Mucosa of descending colon (tissue), 3 donors: ENCODE measurements around the gene CYREN. TPM values are rescaled to one million over a fixed set of nuclear protein-coding genes. Genes with fewer than 3 reads are reported as not detected.

Source experiments
- ATAC-seq: fragments of 200-7000 bp; cut with Tn5 transposase; one replicate; pipeline ENCODE4 v1.9.1; 2020; ENCODE audit warnings: mild to moderate bottlenecking, moderate library complexity
- DNase-seq, 3 donors: peaks; one replicate each; pipeline ENCODE4 v3.0.0-alpha.2; 2020
- H3K36me3 ChIP-seq: fragments of 200-600 bp; one replicate; pipeline ENCODE4 v1.8.0; 2021; ENCODE audit warnings: low read depth, mild to moderate bottlenecking
- H3K4me1 ChIP-seq: fragments of 200-600 bp; one replicate; pipeline ENCODE4 v1.8.0; 2021; ENCODE audit warnings: low read depth, mild to moderate bottlenecking
- H3K4me3 ChIP-seq: fragments of 200-600 bp; one replicate; pipeline ENCODE4 v1.8.0; 2021; ENCODE audit warnings: mild to moderate bottlenecking
- H3K9me3 ChIP-seq: fragments of 200-600 bp; one replicate; pipeline ENCODE4 v1.8.0; 2021; ENCODE audit warnings: mild to moderate bottlenecking
- CTCF ChIP-seq: fragments of 200-600 bp; IDR thresholded peaks from one replicate; pipeline ENCODE4 v1.8.0; 2022; ENCODE audit warnings: antibody characterized with exemption, mild to moderate bottlenecking
- intact Hi-C, 2 donors: fragments of 100-400 bp; cut with DNase I in 1 of 2; cut with micrococcal nuclease in 1 of 2; formaldehyde crosslinking; loops; one replicate each; pipeline versions ENCODE4 v1.11.0 to v1.11.1; 2022; cut with DNase I, micrococcal nuclease
- total RNA-seq, 3 donors: library from RNA; stranded (reverse); fragmentation: NEBNext Ultra II Directional in 2 of 3; extraction: Animal tissue kit (Norgen Biotek cat#: 25700) in 2 of 3; gene quantifications; one replicate each; pipeline versions ENCODE4 v1.2.1 to v1.2.4, GENCODE V29; 2021 to 2023
- donor health status: DM: no; HTN: no; CAD: no; lungs with moderate emphysema.
- donor health status: DM: no; HTN: no; CAD: no.
- donor health status: DM: no; HTN: yes; CAD: no.

The CYREN gene
- total RNA-seq, 3 donors from 2014 or later, result 34.4 to 42.0 (median 41.2) TPM

- intact Hi-C loops, result no loop called here
- no peak for TF ChIP-seq CTCF
- Histone ChIP-seq H3K36me3 (peaks cover 3% of the 10 kb centered on the region), H3K4me1 (no peaks in the 10 kb centered on the region), H3K9me3 (peaks cover 33% of the 10 kb centered on the region), H3K4me3 (no peak overlapping the region)
- ATAC-seq (no peak), DNase-seq (no peak)
Observed at GRCh38 chr7:135184254-135184841, 13.8 kb upstream of the CYREN start.

GRCh38 chr7:135183478-135183877 lies 13.0 kb upstream of the CYREN start:
- intact Hi-C loops, result no loop called here
- Histone ChIP-seq H3K36me3 (peaks cover 3% of the 10 kb centered on the region), H3K4me3 (no peak overlapping the region), H3K9me3 (peaks cover 33% of the 10 kb centered on the region), H3K4me1 (no peaks in the 10 kb centered on the region)
- DNase-seq (no peak), ATAC-seq (no peak)
- TF ChIP-seq CTCF, result no peak

GRCh38 chr7:135181929-135182678 lies 11.6 kb upstream of the CYREN start:
- Histone ChIP-seq H3K4me3 (no peak overlapping the region), H3K36me3 (peaks cover 3% of the 10 kb centered on the region), H3K9me3 (peaks cover 33% of the 10 kb centered on the region), H3K4me1 (no peaks in the 10 kb centered on the region)
- no peak for TF ChIP-seq CTCF
- no peak for DNase-seq
- intact Hi-C loops, result no loop called here
- ATAC-seq, result no peak

DNA sequence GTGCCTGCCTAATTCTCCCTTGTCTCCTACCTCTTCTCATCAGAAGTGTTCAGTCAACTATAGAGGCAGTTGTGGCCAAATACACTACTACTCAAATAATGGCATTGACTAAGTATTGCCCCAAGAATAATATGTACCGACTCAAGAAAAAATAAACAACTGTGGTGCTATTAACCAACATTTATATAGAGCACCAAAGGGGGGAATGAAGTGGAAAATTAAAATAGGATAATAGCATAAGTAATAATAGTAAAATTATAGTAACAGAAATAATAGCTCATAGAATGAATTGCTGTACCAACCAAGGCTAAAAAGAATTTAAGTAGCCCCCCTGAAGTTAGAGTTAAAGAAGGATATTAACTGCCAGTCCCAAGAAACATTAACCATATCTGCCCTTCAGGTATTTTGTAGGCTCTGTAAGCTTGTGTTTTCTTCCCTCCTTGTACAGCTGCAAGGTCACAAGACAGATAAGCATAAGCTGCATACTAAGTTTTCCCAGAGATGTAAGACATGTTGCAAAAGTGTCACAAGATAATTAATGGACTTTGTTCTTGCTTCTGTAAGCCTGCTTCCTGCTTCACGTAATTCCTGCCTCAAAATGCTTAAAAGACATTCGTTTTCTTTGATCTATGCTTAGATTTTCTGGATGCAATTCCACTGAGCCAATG lies 10.9 kb upstream of the CYREN start:
- DNase-seq, result no peak
- peaks cover 3% of the 10 kb centered on the region for H3K36me3 ChIP-seq

DNA sequence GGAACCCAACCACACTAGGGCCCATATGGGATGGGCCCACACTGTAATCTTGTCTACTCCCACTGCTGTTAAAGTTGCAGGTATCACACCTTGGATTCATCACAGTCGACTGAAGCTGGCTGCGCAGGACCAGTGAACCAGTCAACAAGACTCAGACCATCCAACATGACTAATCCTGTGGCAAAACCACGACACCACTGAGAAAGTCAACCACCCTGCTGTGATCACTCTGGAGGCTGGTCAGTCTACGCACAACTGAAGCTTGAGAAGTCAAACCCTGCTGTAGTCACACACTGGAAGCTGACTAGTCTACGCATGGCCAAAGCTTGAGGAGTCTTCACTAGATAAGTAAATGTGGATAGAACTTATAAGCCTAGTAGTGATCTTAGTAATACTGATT lies 9.6 kb upstream of the CYREN start:
- intact Hi-C loops, result no loop called here
- H3K4me3 ChIP-seq, result no peak overlapping the region
- no peaks in the 10 kb centered on the region for H3K4me1 ChIP-seq
- no peak for TF ChIP-seq CTCF
- DNase-seq, result no peak
- peaks cover 33% of the 10 kb centered on the region for H3K9me3 ChIP-seq
- no peaks in the 10 kb centered on the region for H3K36me3 ChIP-seq
- ATAC-seq, result no peak

More for the DNA sequence above, 10.9 kb upstream of the CYREN start:
- no peaks in the 10 kb centered on the region for H3K4me1 ChIP-seq
- no peak overlapping the region for H3K4me3 ChIP-seq
- H3K9me3 ChIP-seq, result peaks cover 33% of the 10 kb centered on the region
- TF ChIP-seq CTCF, result no peak
- no peak for ATAC-seq
- intact Hi-C loops, result no loop called here
